ENCODE measurements around the gene USP17L22. TPM values are rescaled to one million over a fixed set of nuclear protein-coding genes. Genes with fewer than 3 reads are reported as not detected.
"Not testable (repeated sequence)": the region's sequence is repeated elsewhere in the genome, so short reads cannot be mapped to it uniquely, and the experiment has no call there.

The USP17L22 gene
- not detected for total RNA-seq

- not testable (repeated sequence) for H3K4me3 ChIP-seq; H3K36me3 ChIP-seq; DNase-seq (ENCODE audit: low spot score in 2 of 2); H3K27me3 ChIP-seq; H3K9me3 ChIP-seq; H3K4me1 ChIP-seq; H3K27ac ChIP-seq
- WGBS = no CpG with 5 or more reads among the region's 15 CpGs
Measured at GRCh38 chr4:9267319-9267718, at the start of gene USP17L22. USP17L22 (plus strand) TSS chr4:9267619; CDS start chr4:9267619, 0 bp downstream.

GRCh38 chr4:9219852-9220251, 47.6 kb upstream of the USP17L22 start, which contains the start of gene USP17L12:
USP17L12 (plus strand) TSS chr4:9220152; CDS start chr4:9220152, 0 bp downstream.
- not testable (repeated sequence) for DNase-seq (ENCODE audit: low spot score in 2 of 2); H3K9me3 ChIP-seq; H3K4me1 ChIP-seq; H3K36me3 ChIP-seq; H3K27ac ChIP-seq; H3K4me3 ChIP-seq; H3K27me3 ChIP-seq
- WGBS = no CpG with 5 or more reads among the region's 13 CpGs

GRCh38 chr4:9224596-9224995, 42.8 kb upstream of the USP17L22 start, which contains the start of gene USP17L13:
USP17L13 (plus strand) TSS chr4:9224896; CDS start chr4:9224896, 0 bp downstream.
- H3K9me3 ChIP-seq; H3K27ac ChIP-seq; DNase-seq (ENCODE audit: low spot score in 2 of 2); H3K4me1 ChIP-seq; H3K27me3 ChIP-seq; H3K36me3 ChIP-seq; H3K4me3 ChIP-seq: not testable (repeated sequence)
- WGBS = no CpG with 5 or more reads among the region's 14 CpGs

GRCh38 chr4:9230249-9230648, 37.2 kb upstream of the USP17L22 start:
- WGBS = 100% methylated on average over 4 of the region's 8 CpGs
- H3K9me3 ChIP-seq, H3K4me1 ChIP-seq, H3K27me3 ChIP-seq, H3K36me3 ChIP-seq, H3K4me3 ChIP-seq, H3K27ac ChIP-seq: not testable (repeated sequence)
- peak in 1 of 2 donors; percentile 60 for DNase-seq (ENCODE audit: low spot score in 2 of 2)

- not testable (repeated sequence) for H3K36me3 ChIP-seq; H3K4me3 ChIP-seq; DNase-seq (ENCODE audit: low spot score in 2 of 2); H3K27me3 ChIP-seq; H3K9me3 ChIP-seq; H3K27ac ChIP-seq; H3K4me1 ChIP-seq
- WGBS = no CpG with 5 or more reads among the region's 15 CpGs
Measured at GRCh38 chr4:9234085-9234484, 33.3 kb upstream of the USP17L22 start, which contains the start of gene USP17L15. USP17L15 (plus strand) TSS chr4:9234385; CDS start chr4:9234385, 0 bp downstream.

GRCh38 chr4:9238461-9238860, 29.0 kb upstream of the USP17L22 start:
- WGBS = no CpG with 5 or more reads among the region's 12 CpGs

GRCh38 chr4:9243579-9243978, 23.8 kb upstream of the USP17L22 start, which contains the start of gene USP17L17:
USP17L17 (plus strand) TSS chr4:9243879; CDS start chr4:9243879, 0 bp downstream.
- DNase-seq (ENCODE audit: low spot score in 2 of 2) = not testable (repeated sequence)

More at GRCh38 chr4:9238461-9238860, 29.0 kb upstream of the USP17L22 start:
- H3K4me3 ChIP-seq, H3K27me3 ChIP-seq, H3K9me3 ChIP-seq, H3K4me1 ChIP-seq, H3K27ac ChIP-seq, H3K36me3 ChIP-seq: not testable (repeated sequence)
- DNase-seq (ENCODE audit: low spot score in 2 of 2) = peak; percentile 10 to 78

GRCh38 chr4:9247953-9248680, 19.3 kb upstream of the USP17L22 start, which contains the start of gene USP17L18:
USP17L18 (plus strand) TSS chr4:9248630; CDS start chr4:9248630, 0 bp downstream.
- not testable (repeated sequence) for H3K9me3 ChIP-seq, H3K27me3 ChIP-seq, H3K27ac ChIP-seq, H3K36me3 ChIP-seq, H3K4me1 ChIP-seq, H3K4me3 ChIP-seq
- whole genome bisulfite sequencing = 91% methylated on average over 10 of the region's 26 CpGs
- DNase-seq (ENCODE audit: low spot score in 2 of 2) = peak; percentile 64 to 91

More at GRCh38 chr4:9243579-9243978, 23.8 kb upstream of the USP17L22 start, which contains the start of gene USP17L17:
- H3K36me3 ChIP-seq, H3K9me3 ChIP-seq, H3K27me3 ChIP-seq, H3K4me3 ChIP-seq, H3K4me1 ChIP-seq, H3K27ac ChIP-seq: not testable (repeated sequence)
- WGBS = no CpG with 5 or more reads among the region's 14 CpGs

GRCh38 chr4:9253078-9253477, 14.3 kb upstream of the USP17L22 start, which contains the start of gene USP17L19:
USP17L19 (plus strand) TSS chr4:9253378; CDS start chr4:9253378, 0 bp downstream.
- not testable (repeated sequence) for H3K4me3 ChIP-seq; DNase-seq (ENCODE audit: low spot score in 2 of 2); H3K27me3 ChIP-seq; H3K4me1 ChIP-seq; H3K9me3 ChIP-seq; H3K36me3 ChIP-seq; H3K27ac ChIP-seq
- WGBS = no CpG with 5 or more reads among the region's 13 CpGs

- WGBS = no CpG with 5 or more reads among the region's 15 CpGs
- not testable (repeated sequence) for DNase-seq (ENCODE audit: low spot score in 2 of 2); H3K36me3 ChIP-seq; H3K27me3 ChIP-seq; H3K4me3 ChIP-seq; H3K27ac ChIP-seq; H3K9me3 ChIP-seq; H3K4me1 ChIP-seq
Measured at GRCh38 chr4:9257824-9258223, 9.6 kb upstream of the USP17L22 start, which contains the start of gene USP17L20. USP17L20 (plus strand) TSS chr4:9258124; CDS start chr4:9258124, 0 bp downstream.

GRCh38 chr4:9262572-9262971, 4.8 kb upstream of the USP17L22 start, which contains the start of gene USP17L21:
USP17L21 (plus strand) TSS chr4:9262872; CDS start chr4:9262872, 0 bp downstream.
- not testable (repeated sequence) for H3K27ac ChIP-seq; H3K36me3 ChIP-seq; H3K27me3 ChIP-seq; H3K4me1 ChIP-seq; H3K9me3 ChIP-seq; H3K4me3 ChIP-seq; DNase-seq (ENCODE audit: low spot score in 2 of 2)
- no CpG with 5 or more reads among the region's 13 CpGs for WGBS

GRCh38 chr4:9271719-9272118, 4.3 kb downstream of the USP17L22 start:
- H3K4me1 ChIP-seq, H3K27me3 ChIP-seq, H3K27ac ChIP-seq, H3K9me3 ChIP-seq, H3K36me3 ChIP-seq, H3K4me3 ChIP-seq: not testable (repeated sequence)
- 88% methylated on average over 8 of the region's 10 CpGs for WGBS
- peak; percentile 84 to 93 for DNase-seq (ENCODE audit: low spot score in 2 of 2)
